WTC11 (cell line): ENCODE results near the gene FFAR1. TPM values are rescaled to one million over a fixed set of nuclear protein-coding genes. Genes with fewer than 3 reads are reported as not detected.

Source experiments
- ATAC-seq: fragments of 200-7000 bp; cut with Tn5 transposase; 2 replicates; pipeline ENCODE4 v1.10.0; 2021; ENCODE audit warnings: mild to moderate bottlenecking, moderate library complexity
- CTCF ChIA-PET: fragments of 300-600 bp; sonication (Branson Sonifier 250); formaldehyde crosslinking; loops from one replicate; lab custom pipeline; 2021; ENCODE audit warnings: antibody characterized with exemption; lab: Charles Lee
- POLR2A ChIA-PET: fragments of 350-600 bp; sonication (Branson Sonifier 250); formaldehyde crosslinking; loops from one replicate; lab custom pipeline; 2021; ENCODE audit warnings: antibody characterized with exemption; lab: Charles Lee
- DNase-seq: peaks from one replicate; pipeline ENCODE4 v3.0.0; 2021; ENCODE audit warnings: low spot score
- H3K27ac Mint-ChIP-seq: 2 replicates; pipeline ENCODE4 v1.8.0; 2021; ENCODE audit warnings: mixed read lengths
- H3K27me3 Mint-ChIP-seq: 2 replicates; pipeline ENCODE4 v1.8.0; 2021; ENCODE audit warnings: low read depth, mild to moderate bottlenecking, moderate library complexity, mixed read lengths
- H3K36me3 Mint-ChIP-seq: 2 replicates; pipeline ENCODE4 v1.8.0; 2021; ENCODE audit warnings: mixed read lengths
- H3K4me1 Mint-ChIP-seq: 2 replicates; pipeline ENCODE4 v1.8.0; 2022; ENCODE audit warnings: mixed read lengths
- H3K4me3 Mint-ChIP-seq: 2 replicates; pipeline ENCODE4 v1.8.0; 2021; ENCODE audit warnings: mild to moderate bottlenecking, moderate library complexity, mixed read lengths
- H3K9me3 Mint-ChIP-seq: 2 replicates; pipeline ENCODE4 v1.8.0; 2021; ENCODE audit warnings: mixed read lengths
- AFF4 ChIP-seq: sonication (generic); formaldehyde crosslinking; IDR thresholded peaks from 2 replicates; pipeline ENCODE4 v1.8.1; 2023; ENCODE audit warnings: mild to moderate bottlenecking, missing genetic modification reagents, borderline replicate concordance
- AR ChIP-seq: fragments of 250-450 bp; sonication (Bioruptor Pico); IDR thresholded peaks from 2 replicates; pipeline ENCODE4 v1.9.0; 2021; ENCODE audit warnings: mild to moderate bottlenecking
- ATF6 ChIP-seq: sonication (generic); formaldehyde crosslinking; IDR thresholded peaks from 2 replicates; pipeline ENCODE4 v1.8.1; 2023; ENCODE audit warnings: mild to moderate bottlenecking, missing genetic modification reagents
- CREB1 ChIP-seq: sonication (generic); formaldehyde crosslinking; IDR thresholded peaks from 2 replicates; pipeline ENCODE4 v1.8.0; 2023; ENCODE audit warnings: mild to moderate bottlenecking, missing genetic modification reagents
- EMX1 ChIP-seq: fragments of 250-450 bp; sonication (Bioruptor Pico); IDR thresholded peaks from 2 replicates; pipeline ENCODE4 v1.8.0; 2021; ENCODE audit warnings: mild to moderate bottlenecking
- FOXK1 ChIP-seq: sonication (generic); formaldehyde crosslinking; IDR thresholded peaks from 2 replicates; pipeline ENCODE4 v1.8.0; 2022; ENCODE audit warnings: mild to moderate bottlenecking, moderate library complexity, missing genetic modification reagents
- GRHL2 ChIP-seq: fragments of 250-450 bp; sonication (Bioruptor Pico); IDR thresholded peaks from 2 replicates; pipeline ENCODE4 v1.8.0; 2022; ENCODE audit warnings: mild to moderate bottlenecking, moderate library complexity; ENCODE audit not compliant: insufficient replicate concordance, severe bottlenecking
- GTF2I ChIP-seq: fragments of 250-450 bp; sonication (Bioruptor Pico); conservative IDR thresholded peaks from 2 replicates; pipeline ENCODE4 v1.4.0; 2021; ENCODE audit warnings: mild to moderate bottlenecking
- IRF2 ChIP-seq: sonication (generic); formaldehyde crosslinking; IDR thresholded peaks from 2 replicates; pipeline ENCODE4 v1.8.0; 2022; ENCODE audit warnings: low read depth, missing genetic modification reagents, borderline replicate concordance
- NFATC4 ChIP-seq: fragments of 250-450 bp; sonication (Bioruptor Pico); IDR thresholded peaks from 2 replicates; pipeline ENCODE4 v1.9.0; 2021; ENCODE audit warnings: mild to moderate bottlenecking
- NR3C1 ChIP-seq: sonication (generic); formaldehyde crosslinking; conservative IDR thresholded peaks from 2 replicates; pipeline ENCODE4 v1.8.1; 2023; ENCODE audit warnings: low read depth, mild to moderate bottlenecking, missing genetic modification reagents
- RORB ChIP-seq: fragments of 250-450 bp; sonication (Bioruptor Pico); IDR thresholded peaks from 2 replicates; pipeline ENCODE4 v1.9.0; 2021; ENCODE audit warnings: mild to moderate bottlenecking
- SMAD3 ChIP-seq: sonication (generic); formaldehyde crosslinking; IDR thresholded peaks from 2 replicates; pipeline ENCODE4 v1.8.0; 2022; ENCODE audit warnings: missing genetic modification reagents, mild to moderate bottlenecking, borderline replicate concordance
- SP1 ChIP-seq: sonication (generic); formaldehyde crosslinking; conservative IDR thresholded peaks from 2 replicates; pipeline ENCODE4 v1.8.1; 2022; ENCODE audit warnings: missing genetic modification reagents
- STAT6 ChIP-seq: sonication (generic); formaldehyde crosslinking; conservative IDR thresholded peaks from 2 replicates; pipeline ENCODE4 v1.8.1; 2023; ENCODE audit warnings: mild to moderate bottlenecking, low read depth, missing genetic modification reagents, moderate library complexity
- TCF7 ChIP-seq: sonication (generic); formaldehyde crosslinking; IDR thresholded peaks from 2 replicates; pipeline ENCODE4 v1.8.0; 2022; ENCODE audit warnings: mild to moderate bottlenecking, low read depth, missing genetic modification reagents, moderate library complexity
- TEAD4 ChIP-seq: sonication (generic); formaldehyde crosslinking; IDR thresholded peaks from 2 replicates; pipeline ENCODE4 v1.8.0; 2022; ENCODE audit warnings: mild to moderate bottlenecking, missing genetic modification reagents
- USF2 ChIP-seq: sonication (generic); formaldehyde crosslinking; IDR thresholded peaks from 2 replicates; pipeline ENCODE4 v1.8.1; 2023; ENCODE audit warnings: mild to moderate bottlenecking, missing genetic modification reagents, moderate library complexity
- ZMAT4 ChIP-seq: fragments of 250-450 bp; sonication (Bioruptor Pico); IDR thresholded peaks from 2 replicates; pipeline ENCODE4 v1.9.0; 2021; ENCODE audit warnings: mild to moderate bottlenecking
- ZNF416 ChIP-seq: fragments of 250-450 bp; sonication (Bioruptor Pico); IDR thresholded peaks from 2 replicates; pipeline ENCODE4 v1.9.0; 2021; ENCODE audit warnings: mild to moderate bottlenecking, inconsistent platforms
- total RNA-seq: library from RNA; stranded (reverse); gene quantifications from 3 replicates; pipeline ENCODE4 v1.2.3, GENCODE V29; 2021

The FFAR1 gene
- total RNA-seq, 1 experiment from 2014 or later: 0.07 TPM

- CTCF ChIA-PET: interaction anchor here (1.1 kb wide), 1 partner anchor 16 kb away, joined by 4 read pairs; no protein-coding TSS in a partner anchor
- DNase-seq (no peak), ATAC-seq (no peak)
- Mint-ChIP-seq H3K4me3 (no peak overlapping the region), H3K4me1 (0 out of 2 replicates have a peak, but pooled peaks cover 3% of the 10 kb centered on the region), H3K27ac (no peak overlapping the region), H3K27me3 (no peaks in the 10 kb centered on the region; the same call in 1 of the 2 replicates), H3K9me3 (no peaks in the 10 kb centered on the region), H3K36me3 (no peaks in the 10 kb centered on the region)
- POLR2A ChIA-PET: no interaction called here
- no peak for TF ChIP-seq ATF6 (CRISPR knock-in tag)
- TF ChIP-seq AFF4 (CRISPR knock-in tag): no peak
- TF ChIP-seq TEAD4 (CRISPR knock-in tag): no peak
- no peak for TF ChIP-seq IRF2 (CRISPR knock-in tag)
- TF ChIP-seq CREB1: no peak
- no peak for TF ChIP-seq SP1 (CRISPR knock-in tag)
These were observed 11.3 kb upstream of the FFAR1 start for GRCh38 chr19:35336166-35336955.

- Mint-ChIP-seq H3K27me3 (no peaks in the 10 kb centered on the region; the same call in 1 of the 2 replicates), H3K27ac (peak overlapping the region; percentile 41; the same call in 1 of the 2 replicates), H3K4me3 (no peak overlapping the region), H3K9me3 (no peaks in the 10 kb centered on the region), H3K36me3 (no peaks in the 10 kb centered on the region), H3K4me1 (0 out of 2 replicates have a peak, but pooled peaks cover 3% of the 10 kb centered on the region)
- POLR2A ChIA-PET: no interaction called here
- ATAC-seq (no peak), DNase-seq (no peak)
- CTCF ChIA-PET: interaction anchor here (1.1 kb wide), 1 partner anchor 15 kb away, joined by 4 read pairs; no protein-coding TSS in a partner anchor
- no peak for TF ChIP-seq STAT6 (CRISPR knock-in tag)
- no peak for TF ChIP-seq USF2 (CRISPR knock-in tag)
- no peak for TF ChIP-seq EMX1 (CRISPR knock-in tag)
- TF ChIP-seq FOXK1 (CRISPR knock-in tag): no peak
- no peak for TF ChIP-seq ZNF416 (CRISPR knock-in tag)
- TF ChIP-seq SMAD3 (CRISPR knock-in tag): no peak
- TF ChIP-seq RORB (CRISPR knock-in tag): no peak
- TF ChIP-seq TCF7 (CRISPR knock-in tag): no peak
- TF ChIP-seq NFATC4 (CRISPR knock-in tag): no peak
- no peak for TF ChIP-seq GRHL2 (CRISPR knock-in tag)
- TF ChIP-seq NR3C1 (CRISPR knock-in tag): no peak
- no peak for TF ChIP-seq GTF2I
- no peak for TF ChIP-seq AR (CRISPR knock-in tag)
- no peak for TF ChIP-seq ZMAT4 (CRISPR knock-in tag)
These were observed 10.4 kb upstream of the FFAR1 start for GRCh38 chr19:35337097-35337983.
